ENCODE results near the gene PRRC2B. TPM values are rescaled to one million over a fixed set of nuclear protein-coding genes. Genes with fewer than 3 reads are reported as not detected.

The PRRC2B gene
- total RNA-seq, 1 donor = 70.9 TPM

- H3K4me1 ChIP-seq (ENCODE audit: insufficient read depth, low read length) = peaks cover 6% of the 10 kb centered on the region
- no peak overlapping the region for H3K4me2 ChIP-seq (ENCODE audit: insufficient read depth, low read length)
- peak; percentile 54 for DNase-seq (ENCODE audit: insufficient read length, low spot score, missing footprints)
- H3K27me3 ChIP-seq (ENCODE audit: insufficient read depth, low read length) = no peaks in the 10 kb centered on the region
- no peaks in the 10 kb centered on the region for H3K79me2 ChIP-seq (ENCODE audit: insufficient read depth, low read length)
- H4K20me1 ChIP-seq (ENCODE audit: insufficient read depth, low read length) = peaks cover 5% of the 10 kb centered on the region
- TF ChIP-seq CTCF (IDR thresholded peaks at IDR 0.05; ENCODE audit: extremely low read depth, low read depth, low read length) = no peak
- H2AFZ ChIP-seq (ENCODE audit: low read length) = no peak overlapping the region
- no peak overlapping the region for H3K27ac ChIP-seq (ENCODE audit: low read depth, low read length)
- H3K9me3 ChIP-seq (ENCODE audit: low read depth, low read length) = no peaks in the 10 kb centered on the region
- H3K4me3 ChIP-seq (ENCODE audit: insufficient read depth, low read length) = no peak overlapping the region
- H3K36me3 ChIP-seq (ENCODE audit: insufficient read depth, low read length) = peaks cover 74% of the 10 kb centered on the region
These were observed 129.2 kb downstream of the PRRC2B start for GRCh38 chr9:131523086-131523388.

DNA sequence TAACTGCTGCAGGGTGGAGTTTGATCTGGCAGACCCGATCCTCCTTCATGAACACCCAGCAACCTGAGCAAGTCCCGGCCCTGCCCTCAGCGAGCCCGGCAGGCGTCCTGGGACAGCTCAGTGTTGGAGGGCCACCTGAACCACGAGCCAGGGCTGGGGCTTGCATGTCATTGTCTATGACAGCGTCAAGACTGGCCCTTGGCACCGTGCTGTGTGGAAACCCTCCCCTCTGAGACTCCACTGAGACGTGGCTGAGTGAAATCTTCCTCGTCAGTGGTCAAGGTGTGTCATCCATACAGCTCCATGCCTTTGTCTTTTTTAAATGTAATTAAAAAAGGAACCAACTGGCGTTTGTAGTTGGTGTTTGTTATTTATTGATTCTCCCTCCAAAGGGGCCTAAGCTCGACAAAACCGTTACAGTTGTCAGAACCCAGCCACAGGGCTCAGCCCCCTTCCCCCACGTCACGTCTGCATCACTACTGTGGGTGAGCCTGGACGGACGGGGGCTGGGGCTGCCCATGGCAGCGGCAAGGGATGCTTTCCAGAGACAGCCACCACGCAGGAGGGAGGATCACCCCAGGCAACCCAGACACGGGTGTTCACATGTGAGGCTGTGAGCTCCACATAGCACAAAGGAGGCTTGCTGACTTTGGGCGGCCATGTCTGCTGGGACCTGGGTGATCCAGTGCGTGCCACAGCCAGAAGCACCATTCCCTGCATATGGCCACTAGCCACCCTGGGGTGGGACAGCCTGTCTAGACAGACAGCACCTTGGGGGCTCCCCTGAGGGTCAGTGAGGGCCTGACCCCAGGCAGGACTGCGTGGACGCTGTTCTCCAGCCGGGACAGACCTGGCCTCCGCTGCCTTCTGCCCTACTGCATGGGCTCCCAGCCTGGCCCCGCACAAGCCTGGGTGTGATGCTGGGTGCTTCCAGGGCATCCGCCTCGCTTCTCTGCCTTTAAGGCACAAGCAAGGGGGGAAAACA, 129.9 kb downstream of the PRRC2B start:
- no peak for TF ChIP-seq CTCF (IDR thresholded peaks at IDR 0.05; ENCODE audit: extremely low read depth, low read depth, low read length)
- no peaks in the 10 kb centered on the region for H3K79me2 ChIP-seq (ENCODE audit: insufficient read depth, low read length)

DNA sequence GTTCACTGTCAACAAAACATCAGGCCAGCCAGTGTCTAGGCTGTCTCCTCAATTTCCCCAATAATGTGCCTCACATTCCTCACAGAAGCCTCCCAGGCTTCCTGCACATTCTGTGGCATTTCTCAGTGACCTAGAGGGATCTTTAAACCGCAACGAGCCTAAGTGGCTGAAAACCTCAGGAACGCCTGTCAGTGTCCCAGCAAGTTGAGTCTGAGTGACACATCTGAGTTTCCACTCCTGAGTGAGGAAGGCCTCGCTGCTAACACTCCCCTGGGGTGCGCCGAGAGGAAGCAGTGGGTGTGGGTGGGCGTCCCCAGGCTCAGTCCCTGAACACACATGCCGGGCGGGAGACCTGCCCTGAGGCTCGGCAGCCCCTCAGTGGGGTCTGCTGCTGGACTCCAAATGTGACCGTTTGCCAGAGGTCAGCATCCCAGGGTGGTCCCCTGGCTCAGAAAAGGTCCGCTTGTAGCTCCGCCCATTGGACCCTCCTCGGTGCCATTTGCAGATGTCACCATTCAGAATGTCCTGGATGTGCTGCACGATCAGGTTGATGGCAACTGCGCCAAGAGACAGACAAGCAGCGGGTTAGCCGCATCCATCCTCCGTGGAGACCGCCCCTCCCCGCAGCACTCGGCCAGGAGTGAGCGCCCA, 130.9 kb downstream of the PRRC2B start:
- Histone ChIP-seq H3K4me1 (ENCODE audit: insufficient read depth, low read length) (peaks cover 7% of the 10 kb centered on the region), H3K79me2 (ENCODE audit: insufficient read depth, low read length) (peaks cover 4% of the 10 kb centered on the region), H3K27ac (ENCODE audit: low read depth, low read length) (no peak overlapping the region), H4K20me1 (ENCODE audit: insufficient read depth, low read length) (peaks cover 5% of the 10 kb centered on the region), H3K4me3 (ENCODE audit: insufficient read depth, low read length) (no peak overlapping the region), H3K9me3 (ENCODE audit: low read depth, low read length) (no peaks in the 10 kb centered on the region), H3K36me3 (ENCODE audit: insufficient read depth, low read length) (peaks cover 73% of the 10 kb centered on the region), H2AFZ (ENCODE audit: low read length) (no peak overlapping the region), H3K4me2 (ENCODE audit: insufficient read depth, low read length) (no peak overlapping the region), H3K27me3 (ENCODE audit: insufficient read depth, low read length) (no peaks in the 10 kb centered on the region)
- TF ChIP-seq CTCF (IDR thresholded peaks at IDR 0.05; ENCODE audit: extremely low read depth, low read depth, low read length) = no peak
- DNase-seq (ENCODE audit: insufficient read length, low spot score, missing footprints) = peak; percentile 90

More for the DNA sequence above, 129.9 kb downstream of the PRRC2B start:
- Histone ChIP-seq H3K27me3 (ENCODE audit: insufficient read depth, low read length) (no peaks in the 10 kb centered on the region), H3K4me3 (ENCODE audit: insufficient read depth, low read length) (no peak overlapping the region), H4K20me1 (ENCODE audit: insufficient read depth, low read length) (peaks cover 5% of the 10 kb centered on the region), H2AFZ (ENCODE audit: low read length) (no peak overlapping the region), H3K27ac (ENCODE audit: low read depth, low read length) (peak overlapping the region; percentile 36), H3K36me3 (ENCODE audit: insufficient read depth, low read length) (peaks cover 74% of the 10 kb centered on the region), H3K4me2 (ENCODE audit: insufficient read depth, low read length) (no peak overlapping the region), H3K9me3 (ENCODE audit: low read depth, low read length) (no peaks in the 10 kb centered on the region), H3K4me1 (ENCODE audit: insufficient read depth, low read length) (peaks cover 6% of the 10 kb centered on the region)
- DNase-seq (ENCODE audit: insufficient read length, low spot score, missing footprints) = peak; percentile 82

All from osteoblast (primary cell).